Umbilical cord (tissue), 2 donors: Measurements from ENCODE around the gene ADAM10. TPM values are rescaled to one million over a fixed set of nuclear protein-coding genes. Genes with fewer than 3 reads are reported as not detected.
A peak's percentile ranks its signal among the peaks of the same experiment; 100 is the strongest.

Experiments used
- DNase-seq: peaks from one replicate; pipeline ENCODE4 v3.0.0-alpha.2; 2015; ENCODE audit warnings: low spot score
- total RNA-seq: library from RNA; depleted of rRNA; stranded (reverse); fragments of >200 nt; gene quantifications from one replicate; pipeline ENCODE4 v1.2.3, GENCODE V29; 2014; ENCODE audit warnings: low replicate concordance; ENCODE audit not compliant: insufficient read depth

The ADAM10 gene
- total RNA-seq, result 104 TPM

DNA sequence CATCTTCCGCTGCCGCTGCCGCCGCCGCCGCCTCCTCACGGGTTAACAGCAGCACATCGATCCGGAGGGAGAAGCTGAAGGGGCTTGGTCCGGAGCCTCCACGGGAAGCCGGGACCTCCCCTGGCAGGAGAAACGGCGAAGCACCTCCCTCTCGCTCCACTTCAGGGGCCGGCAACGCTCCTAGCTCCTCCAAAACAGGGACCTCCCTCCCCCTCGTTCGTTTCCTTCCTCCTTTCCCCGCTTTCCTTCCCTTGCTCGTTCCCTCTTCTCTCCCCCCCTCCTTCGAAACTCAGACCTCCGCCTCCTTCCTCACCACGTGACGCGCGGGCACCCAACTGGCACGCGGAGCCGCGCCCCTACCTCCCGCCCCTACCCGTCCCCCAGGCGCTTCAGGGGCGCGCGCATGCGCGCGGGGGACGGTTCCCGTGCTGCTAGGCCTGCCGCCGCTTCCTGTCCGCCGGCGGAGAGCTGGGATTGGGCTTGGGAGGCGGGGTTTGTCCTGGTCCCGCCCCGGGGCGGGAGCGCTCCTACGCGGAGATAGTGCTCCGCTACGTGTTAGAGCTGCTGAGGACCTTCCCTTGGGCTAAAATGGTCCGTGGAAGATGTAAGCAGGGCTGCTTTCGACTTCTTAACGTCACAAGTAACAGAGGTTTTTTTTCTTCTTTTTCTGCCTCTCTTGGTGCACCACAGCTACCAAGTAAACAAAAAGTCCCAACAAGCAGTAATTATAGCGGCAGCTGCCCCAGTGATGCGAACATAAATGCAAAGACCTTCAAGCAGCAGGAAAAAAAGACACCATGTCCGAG is at the start of gene ADAM10:
Gene ADAM10 (minus strand): TSS at position 176 of the 806 bp plus-strand sequence. CDS start 173 bp downstream, at position 3.
- peak; percentile 100 for DNase-seq

GRCh38 chr15:58797505-58797904 is 48.0 kb upstream of the ADAM10 start:
- no peak for DNase-seq

DNA sequence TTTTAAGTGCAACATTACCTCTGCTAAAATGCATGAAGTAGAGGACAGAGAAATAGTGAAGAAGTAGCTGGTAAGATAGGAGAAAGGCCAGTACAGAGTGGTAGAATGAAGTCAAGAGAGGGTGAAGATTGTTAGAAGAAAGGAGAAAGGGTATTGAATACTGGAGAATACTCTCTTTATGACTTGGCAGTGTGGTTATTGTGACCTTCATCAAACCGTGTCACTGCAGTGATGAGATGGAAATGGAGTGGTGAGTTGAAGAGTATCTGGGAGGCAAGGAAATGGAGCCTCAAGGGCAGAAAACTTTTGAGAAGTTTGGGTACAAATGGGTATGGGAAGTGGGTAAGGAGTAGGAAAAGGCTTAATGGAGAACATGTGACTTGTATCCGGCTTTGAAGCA is 46.3 kb upstream of the ADAM10 start:
- DNase-seq, result no peak

DNA sequence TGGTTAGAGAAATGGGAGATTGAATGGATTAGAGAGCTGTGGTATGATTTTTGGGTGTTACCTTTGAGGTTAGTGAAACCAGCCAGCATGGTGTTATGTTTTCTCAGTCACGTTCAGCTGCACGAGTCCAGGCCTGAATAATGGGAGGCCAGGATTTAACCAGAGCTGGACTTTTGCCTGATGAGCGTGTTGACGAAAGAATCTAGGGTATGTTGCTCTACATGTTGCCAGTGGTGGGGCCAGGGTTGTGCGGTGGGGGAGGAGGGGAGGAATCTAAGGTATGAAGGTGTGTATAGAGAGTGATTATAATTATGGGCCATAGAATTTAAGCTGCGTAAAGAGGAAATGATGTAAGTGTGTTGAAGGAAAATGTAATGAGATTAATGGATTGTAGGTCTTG is 44.4 kb upstream of the ADAM10 start:
- peak; percentile 73 for DNase-seq

DNA sequence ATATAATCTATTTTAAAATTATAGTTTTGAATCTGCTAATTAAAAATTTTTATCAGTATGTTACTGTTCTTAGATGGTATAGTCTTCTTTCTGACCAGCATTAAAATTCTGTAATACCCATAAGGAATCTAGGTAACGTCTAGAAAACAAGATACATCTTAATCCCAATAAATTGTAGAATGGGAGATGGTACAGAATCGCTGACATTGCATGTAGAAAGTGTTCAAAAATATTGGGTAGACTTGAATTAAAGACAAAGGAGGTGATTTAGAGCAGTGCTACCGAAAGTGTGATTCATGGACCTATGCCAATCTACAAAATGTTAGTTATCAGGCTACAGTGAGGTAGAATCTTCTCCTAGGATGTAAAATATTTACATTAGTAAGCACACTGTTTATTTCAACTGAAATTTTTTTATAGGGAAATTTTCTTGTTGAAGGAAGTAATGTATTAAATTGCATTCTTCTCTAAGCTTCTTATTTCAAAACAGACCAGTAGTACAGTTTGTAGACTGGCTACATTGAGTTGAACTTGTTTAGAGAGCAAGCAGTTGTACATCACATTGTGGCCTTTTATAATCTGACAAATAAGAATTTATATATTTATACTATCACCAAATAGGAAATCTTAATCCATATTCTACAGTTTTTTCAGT is 38.7 kb upstream of the ADAM10 start:
- no peak for DNase-seq

DNA sequence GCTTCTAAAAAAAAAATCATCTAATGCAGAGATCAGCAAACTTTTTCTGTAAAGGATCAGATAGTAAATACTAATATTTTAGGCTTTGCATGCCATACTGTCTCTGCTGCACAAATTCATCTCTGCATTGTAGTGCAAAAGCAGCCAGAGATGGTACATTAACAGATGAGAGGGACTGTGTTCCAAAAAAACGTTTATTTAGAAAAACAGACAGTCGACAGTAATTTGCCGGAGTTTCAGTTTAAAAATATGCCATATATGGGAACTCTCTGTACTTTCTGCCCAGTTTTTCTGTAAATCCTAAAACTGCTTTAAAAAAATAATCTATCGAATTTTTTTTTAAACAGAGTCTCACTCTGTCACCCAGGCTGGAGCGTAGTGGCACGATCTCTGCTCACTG is 35.8 kb upstream of the ADAM10 start:
- DNase-seq, result no peak

DNA sequence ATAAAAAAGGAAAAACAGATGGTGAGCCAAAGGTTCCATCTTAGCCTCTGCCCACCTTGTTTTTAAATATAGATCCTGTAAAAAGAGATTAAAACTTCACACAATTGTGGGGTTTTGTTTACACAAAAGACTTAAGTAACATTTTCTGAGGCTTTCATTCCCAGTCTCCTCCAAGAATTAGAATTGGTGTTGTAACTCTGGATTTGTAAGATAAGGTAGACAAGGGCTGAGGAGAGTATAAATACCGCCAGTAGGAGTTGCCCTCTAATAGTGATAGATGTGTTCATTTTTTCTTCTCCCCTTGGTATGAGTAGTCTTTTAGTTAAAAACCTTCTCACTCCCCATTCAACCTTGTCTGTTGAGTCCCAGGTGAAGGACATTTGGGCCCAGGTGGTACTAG is 30.0 kb upstream of the ADAM10 start:
- no peak for DNase-seq

GRCh38 chr15:58777107-58777506 is 27.6 kb upstream of the ADAM10 start:
- no peak for DNase-seq

GRCh38 chr15:58775402-58775801 is 25.9 kb upstream of the ADAM10 start:
- DNase-seq, result no peak

DNA sequence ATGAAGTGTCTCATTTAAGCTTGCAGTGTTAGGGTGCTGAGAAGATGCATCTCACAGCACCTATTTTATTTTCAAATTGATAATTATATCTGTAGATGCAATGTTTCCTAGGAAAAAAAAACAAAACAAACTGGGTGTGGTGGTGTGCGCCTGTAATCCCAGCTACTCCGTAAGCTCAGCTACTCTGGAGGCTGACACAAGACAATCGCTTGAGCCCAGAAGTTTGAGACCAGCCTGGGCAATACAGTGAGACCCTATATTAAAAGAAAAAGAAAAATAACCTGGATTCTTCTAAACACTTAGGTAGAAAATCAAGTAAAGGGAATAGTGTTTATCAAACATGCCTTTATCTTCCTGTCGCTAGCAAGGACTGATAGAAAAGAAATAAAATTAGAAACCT is 23.5 kb upstream of the ADAM10 start:
- no peak for DNase-seq

- DNase-seq, result peak; percentile 48
These were observed 22.2 kb upstream of the ADAM10 start for GRCh38 chr15:58771621-58772250.

DNA sequence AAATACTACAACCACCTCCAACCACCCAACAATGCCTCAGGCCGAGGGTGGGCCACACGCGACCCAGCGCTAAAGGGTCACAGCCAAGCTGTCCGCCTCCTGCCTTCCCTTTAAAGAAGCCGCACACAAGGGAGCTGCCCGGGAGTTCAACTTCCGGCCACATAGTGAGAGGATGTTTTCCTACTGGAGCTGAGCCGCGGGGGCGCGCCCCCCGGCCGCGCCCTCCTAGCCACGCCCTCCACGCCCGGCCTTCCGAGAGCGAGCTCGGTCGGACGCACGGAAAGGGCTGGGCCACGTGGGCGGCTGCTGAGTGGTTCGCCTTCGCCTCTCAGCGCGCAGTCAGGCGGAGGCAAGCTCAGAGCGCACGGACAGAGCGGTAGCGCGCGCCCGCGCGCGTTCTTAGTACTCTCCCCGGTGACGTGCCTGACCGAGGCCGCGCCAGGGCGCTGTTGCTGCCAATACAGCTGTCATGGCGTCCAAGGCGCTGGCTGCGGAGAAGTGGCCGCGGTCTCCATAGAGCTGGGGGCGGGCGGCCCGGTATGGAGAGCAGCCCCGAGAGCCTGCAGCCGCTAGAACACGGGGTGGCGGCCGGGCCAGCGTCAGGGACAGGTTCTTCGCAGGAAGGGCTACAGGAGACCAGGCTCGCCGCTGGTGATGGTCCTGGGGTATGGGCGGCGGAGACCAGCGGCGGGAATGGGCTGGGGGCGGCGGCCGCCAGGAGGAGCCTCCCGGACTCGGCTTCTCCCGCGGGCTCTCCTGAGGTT is 21.5 kb upstream of the ADAM10 start, which contains the start of gene MINDY2:
Gene MINDY2 (plus strand): TSS at position 446 of the 764 bp plus-strand sequence. CDS start 94 bp downstream, at position 540.
- peak; percentile 99 for DNase-seq

DNA sequence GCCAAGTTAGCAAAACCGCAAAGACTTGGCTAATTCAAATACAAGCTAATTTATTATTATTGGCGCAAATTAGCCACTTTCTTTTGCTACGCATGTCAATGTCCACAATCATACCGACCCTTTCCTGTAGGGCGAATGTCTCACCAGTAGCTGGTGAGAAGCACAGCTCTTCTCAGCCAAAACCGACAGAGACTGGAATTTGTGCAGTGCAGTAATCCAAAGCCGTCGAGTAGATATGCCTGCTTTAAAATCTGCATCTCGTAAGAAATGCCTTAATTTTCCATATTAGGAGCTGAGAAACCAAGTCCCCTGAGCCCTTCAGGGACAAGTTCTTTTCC is 21.0 kb upstream of the ADAM10 start:
- no peak for DNase-seq

DNA sequence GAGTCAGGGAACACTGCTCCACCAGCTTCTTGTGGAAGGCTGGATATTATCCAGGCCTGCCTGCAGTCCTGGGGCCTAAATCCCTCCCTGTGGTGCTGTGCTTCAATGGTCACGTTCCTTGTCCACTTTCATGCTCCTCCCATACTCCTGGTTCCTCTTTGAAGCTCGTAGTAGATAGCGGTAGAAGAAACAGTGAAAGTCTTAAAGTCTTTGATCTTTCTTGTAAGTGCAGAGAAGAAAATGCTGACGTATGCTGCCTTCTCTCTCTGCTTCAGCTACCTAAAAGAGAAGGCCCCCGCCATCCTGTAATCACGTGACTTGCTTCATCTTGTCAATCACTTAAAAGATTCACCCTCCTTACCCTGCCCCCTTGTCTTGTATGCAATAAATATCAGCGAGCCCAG is 19.1 kb upstream of the ADAM10 start:
- peak; percentile 72 for DNase-seq

DNA sequence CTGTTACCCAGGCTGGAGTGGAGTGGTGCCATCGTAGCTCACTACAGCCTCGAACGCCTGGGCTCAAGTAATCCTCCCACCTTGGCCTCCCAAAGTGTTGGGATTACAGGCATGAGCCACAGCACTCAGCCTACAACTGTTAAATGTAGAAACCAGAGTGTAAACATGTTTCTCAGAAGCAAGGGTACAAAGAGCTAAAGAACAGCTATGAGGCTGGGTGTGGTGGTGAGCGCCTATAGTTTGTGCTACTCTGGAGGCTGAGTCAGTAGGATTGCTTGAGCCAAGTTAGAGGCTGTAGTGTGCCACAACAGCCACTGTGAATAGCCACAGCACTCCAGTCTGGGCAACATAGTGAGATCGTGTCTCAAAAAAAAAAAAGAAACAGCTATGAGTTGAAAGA is 16.8 kb upstream of the ADAM10 start:
- no peak for DNase-seq

DNA sequence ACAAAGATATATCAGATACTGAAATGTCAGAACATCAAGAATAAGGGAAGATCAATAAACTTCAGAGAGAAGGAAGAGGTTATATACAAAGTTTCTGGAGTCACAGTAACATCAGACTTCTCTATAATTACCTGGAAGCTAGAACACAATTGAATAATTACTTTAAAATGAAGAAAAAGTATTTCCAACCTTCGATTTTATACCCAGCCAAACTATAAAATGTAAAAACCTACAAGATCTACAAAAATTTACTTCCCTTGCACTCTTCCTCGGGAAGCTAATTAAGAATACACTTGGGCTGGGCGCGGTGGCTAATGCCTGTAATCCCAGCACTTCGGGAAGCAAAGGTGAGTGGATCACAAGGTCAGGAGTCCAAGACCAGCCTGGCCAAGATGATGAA is 15.0 kb upstream of the ADAM10 start:
- no peak for DNase-seq

DNA sequence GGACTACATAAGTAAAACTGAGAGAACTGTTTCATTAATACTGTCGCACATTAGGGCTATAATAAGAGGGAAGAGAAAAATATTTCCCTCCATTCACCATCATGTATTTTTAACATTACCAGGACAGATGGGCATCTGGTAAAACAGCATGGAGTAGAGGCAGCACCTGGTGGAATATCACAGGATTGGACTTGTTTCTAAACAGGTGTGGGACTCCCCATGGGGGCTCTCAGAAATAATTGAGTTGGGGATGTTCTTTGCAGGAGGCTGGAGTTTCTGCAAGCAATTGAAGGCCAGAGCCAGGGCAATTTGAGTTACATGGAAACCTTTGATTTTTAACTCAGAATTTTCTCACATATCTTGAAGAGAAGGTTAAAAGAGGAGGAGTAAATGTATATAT is 13.2 kb upstream of the ADAM10 start:
- DNase-seq, result no peak

DNA sequence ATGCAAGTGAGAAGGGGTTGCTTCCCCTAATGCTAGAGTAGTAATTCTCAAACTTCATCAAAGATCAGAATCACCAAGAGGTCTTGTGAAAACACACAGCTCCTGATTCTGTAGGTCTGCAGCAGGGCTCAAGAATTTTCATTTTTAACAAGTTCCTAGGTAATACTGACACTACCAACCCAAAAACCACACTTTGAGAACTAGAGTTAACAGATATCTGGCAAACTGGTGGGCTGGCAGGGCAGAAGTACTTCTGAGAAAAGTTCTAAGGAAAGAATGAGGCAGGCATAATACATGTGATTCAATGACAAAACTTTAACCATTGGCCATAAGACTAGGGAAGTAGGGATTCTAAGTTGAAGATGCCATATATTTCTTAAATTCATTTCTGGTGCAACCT is 12.8 kb upstream of the ADAM10 start:
- no peak for DNase-seq

- DNase-seq, result no peak
These were observed 11.5 kb upstream of the ADAM10 start for GRCh38 chr15:58761010-58761388.

GRCh38 chr15:58760385-58761009 is 11.0 kb upstream of the ADAM10 start:
- no peak for DNase-seq

- no peak for DNase-seq
These were observed 8.6 kb upstream of the ADAM10 start for GRCh38 chr15:58758141-58758540.

DNA sequence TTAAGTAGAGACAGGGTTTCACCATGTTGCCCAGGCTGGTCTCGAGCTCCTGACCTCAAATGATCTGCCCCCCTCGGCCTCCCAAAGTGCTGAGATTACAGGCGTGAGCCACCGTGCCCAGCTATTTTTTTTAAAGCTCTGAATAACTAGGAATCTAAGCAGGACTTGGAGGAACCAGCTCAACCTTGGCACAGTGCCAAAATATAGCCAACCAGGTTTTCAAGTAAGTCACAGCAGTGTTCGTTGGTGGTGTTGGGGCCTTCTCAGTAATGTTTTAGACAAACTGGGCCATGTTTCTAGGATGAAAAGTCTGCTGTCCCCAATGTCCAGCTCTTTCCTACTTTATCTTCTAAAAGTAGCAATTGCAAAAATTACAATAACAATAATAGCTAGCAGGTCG is 6.4 kb upstream of the ADAM10 start:
- DNase-seq, result no peak
